Stimulated activated CD8-positive, alpha-beta memory T cell treated with anti-CD3 and anti-CD28 coated beads, Interleukin-4, amount 100 ng/mL, for 1 hour (primary cell): ENCODE data around the gene NELFA.
"Not testable (repeated sequence)": the region's sequence is repeated elsewhere in the genome, so short reads cannot be mapped to it uniquely, and the experiment has no call there.

Experiments
- DNase-seq, 2 donors: peaks; one replicate each; pipeline ENCODE4 v3.0.0-alpha.2; 2020; ENCODE audit warnings: low read depth in 2 of 2, low spot score in 1 of 2

NELFA gene

GRCh38 chr4:1994938-1995337 lies 13.8 kb downstream of the NELFA start:
- no peak for DNase-seq

- DNase-seq: not testable (repeated sequence)
Observed at GRCh38 chr4:1993718-1994516, 14.9 kb downstream of the NELFA start.

- no peak for DNase-seq
Observed at GRCh38 chr4:1993169-1993516, 15.6 kb downstream of the NELFA start.

GRCh38 chr4:1992468-1993168 lies 16.2 kb downstream of the NELFA start:
- DNase-seq: no peak

GRCh38 chr4:1991596-1992434 lies 17.0 kb downstream of the NELFA start:
- no peak for DNase-seq

- DNase-seq: no peak
Observed at GRCh38 chr4:1991087-1991486, 17.7 kb downstream of the NELFA start.

GRCh38 chr4:1990676-1991075 lies 18.1 kb downstream of the NELFA start:
- DNase-seq: no peak

GRCh38 chr4:1990348-1990645 lies 18.5 kb downstream of the NELFA start:
- DNase-seq: no peak

- no peak for DNase-seq
Observed at GRCh38 chr4:1989533-1990347, 19.0 kb downstream of the NELFA start.

GRCh38 chr4:1988327-1988724 lies 20.4 kb downstream of the NELFA start:
- DNase-seq: no peak

- no peak for DNase-seq
Observed at GRCh38 chr4:1987721-1988326, 20.9 kb downstream of the NELFA start.

- no peak for DNase-seq
Observed at GRCh38 chr4:1987296-1987695, 21.5 kb downstream of the NELFA start.

GRCh38 chr4:1986578-1987210 lies 22.1 kb downstream of the NELFA start:
- no peak for DNase-seq

GRCh38 chr4:1985780-1986577 lies 22.8 kb downstream of the NELFA start:
- DNase-seq: no peak

GRCh38 chr4:1985294-1985693 lies 23.5 kb downstream of the NELFA start:
- DNase-seq: no peak

GRCh38 chr4:1984406-1985191 lies 24.2 kb downstream of the NELFA start:
- no peak for DNase-seq

- DNase-seq: no peak
Observed at GRCh38 chr4:1983846-1984405, 24.8 kb downstream of the NELFA start.

- DNase-seq: no peak
Observed at GRCh38 chr4:1983053-1983845, 25.5 kb downstream of the NELFA start.
